ENCODE measurements around the gene GRM8.
"Not testable (repeated sequence)": the region's sequence is repeated elsewhere in the genome, so short reads cannot be mapped to it uniquely, and the experiment has no call there.

GRM8 gene

GRCh38 chr7:126685018-126685573 lies 567.6 kb downstream of the GRM8 start:
- no peak for DNase-seq (ENCODE audit: low read depth in 1 of 2, low spot score in 1 of 2)

GRCh38 chr7:126682176-126682575 lies 570.6 kb downstream of the GRM8 start:
- DNase-seq (ENCODE audit: low read depth in 1 of 2, low spot score in 1 of 2) = no peak

- DNase-seq (ENCODE audit: low read depth in 1 of 2, low spot score in 1 of 2) = not testable (repeated sequence)
Observed at GRCh38 chr7:126668762-126669161, 584.0 kb downstream of the GRM8 start.

GRCh38 chr7:126668367-126668752 lies 584.4 kb downstream of the GRM8 start:
- no peak for DNase-seq (ENCODE audit: low read depth in 1 of 2, low spot score in 1 of 2)

- DNase-seq (ENCODE audit: low read depth in 1 of 2, low spot score in 1 of 2) = no peak
Observed at GRCh38 chr7:126667742-126668366, 584.9 kb downstream of the GRM8 start.

GRCh38 chr7:126662856-126663255 lies 589.9 kb downstream of the GRM8 start:
- DNase-seq (ENCODE audit: low read depth in 1 of 2, low spot score in 1 of 2) = no peak

GRCh38 chr7:126659124-126659523 lies 593.6 kb downstream of the GRM8 start:
- no peak for DNase-seq (ENCODE audit: low read depth in 1 of 2, low spot score in 1 of 2)

GRCh38 chr7:126658684-126659083 lies 594.1 kb downstream of the GRM8 start:
- DNase-seq (ENCODE audit: low read depth in 1 of 2, low spot score in 1 of 2) = no peak

- DNase-seq (ENCODE audit: low read depth in 1 of 2, low spot score in 1 of 2) = no peak
Observed at GRCh38 chr7:126657599-126658358, 595.0 kb downstream of the GRM8 start.

- no peak for DNase-seq (ENCODE audit: low read depth in 1 of 2, low spot score in 1 of 2)
Observed at GRCh38 chr7:126657137-126657536, 595.6 kb downstream of the GRM8 start.

GRCh38 chr7:126656165-126656564 lies 596.6 kb downstream of the GRM8 start:
- no peak for DNase-seq (ENCODE audit: low read depth in 1 of 2, low spot score in 1 of 2)

- DNase-seq (ENCODE audit: low read depth in 1 of 2, low spot score in 1 of 2) = no peak
Observed at GRCh38 chr7:126637538-126637937, 615.2 kb downstream of the GRM8 start.

- DNase-seq (ENCODE audit: low read depth in 1 of 2, low spot score in 1 of 2) = no peak
Observed at GRCh38 chr7:126635545-126635944, 617.2 kb downstream of the GRM8 start.

GRCh38 chr7:126608339-126608776 lies 644.4 kb downstream of the GRM8 start:
- DNase-seq (ENCODE audit: low read depth in 1 of 2, low spot score in 1 of 2) = no peak

GRCh38 chr7:126606331-126606730 lies 646.4 kb downstream of the GRM8 start:
- no peak for DNase-seq (ENCODE audit: low read depth in 1 of 2, low spot score in 1 of 2)

- no peak for DNase-seq (ENCODE audit: low read depth in 1 of 2, low spot score in 1 of 2)
Observed at GRCh38 chr7:126605553-126605952, 647.2 kb downstream of the GRM8 start.

- DNase-seq (ENCODE audit: low read depth in 1 of 2, low spot score in 1 of 2) = no peak
Observed at GRCh38 chr7:126605056-126605455, 647.7 kb downstream of the GRM8 start.

GRCh38 chr7:126589068-126589684 lies 663.6 kb downstream of the GRM8 start:
- no peak for DNase-seq (ENCODE audit: low read depth in 1 of 2, low spot score in 1 of 2)

GRCh38 chr7:126578338-126578737 lies 674.4 kb downstream of the GRM8 start:
- no peak for DNase-seq (ENCODE audit: low read depth in 1 of 2, low spot score in 1 of 2)

- DNase-seq (ENCODE audit: low read depth in 1 of 2, low spot score in 1 of 2) = no peak
Observed at GRCh38 chr7:126574276-126575250, 678.2 kb downstream of the GRM8 start.

GRCh38 chr7:126570845-126571244 lies 681.9 kb downstream of the GRM8 start:
- no peak for DNase-seq (ENCODE audit: low read depth in 1 of 2, low spot score in 1 of 2)
